Thoracic aorta (tissue), 2 donors: Measurements from ENCODE around the gene BEND7. TPM values are rescaled to one million over a fixed set of nuclear protein-coding genes. Genes with fewer than 3 reads are reported as not detected.

Source experiments
- ATAC-seq: fragments of 150-250 bp; one replicate; pipeline ENCODE4 v1.8.0; 2017; ENCODE audit warnings: low read depth; ENCODE audit not compliant: insufficient number of reproducible peaks, low FRiP score
- DNase-seq: peaks from one replicate; pipeline ENCODE4 v3.0.0-alpha.2; 2020; ENCODE audit warnings: low spot score
- H3K27ac ChIP-seq, 2 donors: fragments of 200-600 bp; sonication (generic); 1 replicate in 1 of 2; 2 replicates in 1 of 2; pipeline ENCODE4 v1.5.1; 2016; ENCODE audit warnings: mild to moderate bottlenecking in 2 of 2, moderate library complexity in 2 of 2
- H3K27me3 ChIP-seq: fragments of 200-600 bp; sonication (generic); replicated peaks from 2 replicates; pipeline ENCODE4 v1.6.0; 2016; ENCODE audit warnings: mild to moderate bottlenecking; ENCODE audit not compliant: insufficient read depth
- H3K36me3 ChIP-seq: fragments of 200-600 bp; sonication (generic); one replicate; pipeline ENCODE4 v1.5.1; 2016
- H3K4me1 ChIP-seq, 2 donors: fragments of 200-600 bp; sonication (generic); 1 replicate in 1 of 2; 2 replicates in 1 of 2; pipeline versions ENCODE4 v1.5.1 to v1.6.0; 2016; ENCODE audit warnings: low read depth in 2 of 2, mild to moderate bottlenecking in 1 of 2; ENCODE audit not compliant: control insufficient read depth in 1 of 2
- H3K4me3 ChIP-seq: fragments of 200-600 bp; sonication (generic); 2 replicates; pipeline ENCODE4 v1.5.1; 2016; ENCODE audit warnings: mild to moderate bottlenecking
- H3K9me3 ChIP-seq: fragments of 200-600 bp; sonication (generic); 2 replicates; pipeline ENCODE4 v1.5.1; 2016
- CTCF ChIP-seq: fragments of 200-600 bp; sonication (generic); IDR thresholded peaks from one replicate; pipeline ENCODE4 v1.5.1; 2019; ENCODE audit warnings: antibody characterized with exemption
- total RNA-seq, 2 donors: library from RNA; depleted of rRNA; stranded (reverse); fragments of >200 nt; gene quantifications; one replicate each; pipeline versions ENCODE4 v1.1.0 to v1.2.3, GENCODE V29; 2016

BEND7 gene
- total RNA-seq, 2 donors from 2014 or later: 15.3 to 38.5 TPM

GRCh38 chr10:13472359-13472758 is 56.5 kb downstream of the BEND7 start:
- Histone ChIP-seq H3K36me3 (no peaks in the 10 kb centered on the region), H3K9me3 (no peaks in the 10 kb centered on the region)

GRCh38 chr10:13470270-13470669 is 58.5 kb downstream of the BEND7 start:
- Histone ChIP-seq H3K9me3 (no peaks in the 10 kb centered on the region), H3K27ac (no peak overlapping the region), H3K4me1 (no peaks in the 10 kb centered on the region), H3K27me3 (no peaks in the 10 kb centered on the region), H3K4me3 (no peak overlapping the region), H3K36me3 (no peaks in the 10 kb centered on the region)
- no peak for TF ChIP-seq CTCF
- ATAC-seq (no peak), DNase-seq (no peak)

More at GRCh38 chr10:13472359-13472758, 56.5 kb downstream of the BEND7 start:
- Histone ChIP-seq H3K27me3 (no peaks in the 10 kb centered on the region), H3K4me3 (no peak overlapping the region), H3K4me1 (no peaks in the 10 kb centered on the region), H3K27ac (no peak overlapping the region)
- DNase-seq (no peak), ATAC-seq (no peak)
- no peak for TF ChIP-seq CTCF

DNA sequence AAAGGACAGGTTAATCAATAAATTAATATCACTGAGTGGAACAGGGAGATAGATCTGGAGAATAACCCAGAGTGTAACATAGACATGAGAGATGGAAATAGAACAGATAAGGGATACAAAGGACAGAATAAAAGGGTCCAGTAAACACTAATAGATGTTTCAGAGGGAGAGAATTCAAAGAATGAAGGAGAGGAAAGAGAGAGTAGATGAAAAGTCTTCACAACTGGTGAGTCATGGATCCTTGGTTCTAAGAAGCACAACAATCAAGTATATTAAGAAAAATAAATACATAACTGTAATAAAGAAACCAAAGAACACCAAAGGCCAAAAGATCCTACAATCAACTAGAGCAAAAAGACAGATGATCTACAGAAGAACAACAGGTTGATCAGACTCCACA is 66.3 kb downstream of the BEND7 start:
- Histone ChIP-seq H3K36me3 (no peaks in the 10 kb centered on the region), H3K4me1 (no peaks in the 10 kb centered on the region), H3K27me3 (no peaks in the 10 kb centered on the region), H3K9me3 (no peaks in the 10 kb centered on the region), H3K4me3 (no peak overlapping the region), H3K27ac (no peak overlapping the region)
- ATAC-seq (no peak), DNase-seq (no peak)
- TF ChIP-seq CTCF: no peak

DNA sequence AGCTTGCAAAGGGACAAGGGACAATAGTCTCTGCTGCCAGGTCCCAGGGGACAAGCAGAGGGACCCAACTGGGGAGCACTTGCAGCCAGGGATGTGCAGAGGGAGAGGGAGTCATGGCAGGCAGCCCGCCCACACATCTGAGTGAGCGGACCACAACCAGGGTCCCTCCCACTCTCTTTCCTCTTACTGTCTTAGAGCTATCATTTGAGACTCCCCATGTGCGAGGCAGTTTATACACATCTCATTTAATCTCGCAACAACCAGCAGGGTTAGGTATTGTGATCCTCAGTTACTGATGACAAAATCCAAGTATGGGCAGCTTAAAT is 70.2 kb downstream of the BEND7 start:
- no peak for ATAC-seq
- DNase-seq: no peak
- Histone ChIP-seq H3K27ac (no peak overlapping the region), H3K9me3 (no peaks in the 10 kb centered on the region), H3K36me3 (no peaks in the 10 kb centered on the region), H3K4me1 (no peaks in the 10 kb centered on the region), H3K27me3 (no peaks in the 10 kb centered on the region), H3K4me3 (no peak overlapping the region)
- TF ChIP-seq CTCF: no peak

DNA sequence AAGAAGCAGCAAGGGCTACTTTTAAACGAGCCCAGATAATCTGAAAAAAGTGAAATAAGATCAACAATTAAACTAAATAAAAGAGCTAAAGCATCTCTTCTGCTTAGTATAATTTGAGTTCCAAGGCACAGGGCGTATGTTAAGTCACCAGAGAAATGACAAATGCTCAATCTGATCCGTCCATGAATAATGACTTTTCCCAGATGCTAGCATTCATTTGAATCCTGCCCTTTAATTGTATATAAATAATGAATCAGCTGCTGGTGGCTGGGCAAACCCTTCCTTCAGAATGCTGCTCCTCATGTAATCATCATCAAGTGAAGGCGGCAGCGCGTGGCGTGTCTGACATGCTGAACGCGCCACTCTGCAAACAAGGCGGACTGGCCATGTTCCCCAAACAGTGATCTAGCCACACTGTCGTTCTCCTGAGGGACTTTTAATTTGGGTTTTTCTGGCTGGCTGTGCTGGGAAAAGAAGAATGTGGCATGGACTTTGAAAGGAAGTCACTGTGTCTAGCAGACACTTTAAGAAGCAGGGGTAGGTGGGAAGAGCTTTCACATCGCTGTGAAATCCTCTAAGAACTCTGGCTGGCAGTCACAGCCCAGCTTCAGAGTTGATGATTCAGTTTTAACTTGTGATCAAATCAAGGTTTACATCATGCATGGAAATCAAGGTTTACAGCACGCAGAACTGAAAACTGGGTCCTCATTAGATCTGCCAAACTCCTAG is 70.7 kb downstream of the BEND7 start:
- H3K36me3 ChIP-seq: no peaks in the 10 kb centered on the region
- ATAC-seq (no peak), DNase-seq (no peak)
- no peaks in the 10 kb centered on the region for H3K27me3 ChIP-seq
- TF ChIP-seq CTCF: no peak
- H3K4me3 ChIP-seq: no peak overlapping the region
- H3K4me1 ChIP-seq: no peaks in the 10 kb centered on the region
- no peak overlapping the region for H3K27ac ChIP-seq
- no peaks in the 10 kb centered on the region for H3K9me3 ChIP-seq
